UCSD-AML1 (cell line): ENCODE measurements around the gene MPDZ.
"Not testable (repeated sequence)": the region's sequence is repeated elsewhere in the genome, so short reads cannot be mapped to it uniquely, and the experiment has no call there.

Experiments
- DNase-seq: peaks from one replicate; lab custom pipeline; 2025; ENCODE audit not compliant: unreplicated experiment; lab: John Stamatoyannopoulos, UW

Gene MPDZ

DNA sequence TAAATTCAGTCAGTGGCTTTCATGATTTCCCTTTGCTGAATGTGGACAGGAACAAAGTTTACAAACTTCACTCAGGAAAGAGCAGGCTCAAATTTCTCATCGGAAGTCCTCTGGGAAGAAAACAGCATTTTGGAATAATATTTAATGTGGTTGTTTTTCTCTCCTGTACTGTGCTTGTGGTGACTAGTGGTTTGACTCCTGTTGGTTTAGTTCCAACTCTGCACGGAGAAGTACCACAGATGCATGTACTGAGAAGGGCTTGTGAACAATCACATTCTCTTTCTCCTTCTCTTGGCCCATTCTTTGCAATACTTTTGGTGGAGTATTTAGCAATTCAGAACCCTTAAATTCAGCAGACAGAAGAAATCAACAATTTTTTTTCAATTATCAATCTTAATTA lies 13.3 kb downstream of the MPDZ start:
- DNase-seq = no peak

DNA sequence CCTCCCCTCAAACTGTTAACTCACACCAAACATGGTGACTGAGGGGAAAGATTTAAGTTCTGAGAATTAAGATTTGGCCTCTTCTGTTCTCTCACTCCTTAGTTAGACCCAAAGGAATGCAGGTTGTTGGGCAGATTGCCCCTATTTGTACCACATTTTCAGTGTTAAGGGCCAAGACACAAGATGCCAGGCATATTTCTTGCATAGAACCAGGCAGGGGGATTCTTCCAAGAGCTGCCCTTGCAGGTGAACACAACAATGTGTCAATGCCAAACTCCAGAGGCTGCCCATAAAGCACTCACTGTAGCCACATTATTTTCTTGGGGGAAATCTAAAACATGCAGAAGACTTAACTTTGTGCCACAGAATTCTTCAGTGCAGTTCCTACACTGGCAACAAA lies 14.7 kb downstream of the MPDZ start:
- no peak for DNase-seq

DNA sequence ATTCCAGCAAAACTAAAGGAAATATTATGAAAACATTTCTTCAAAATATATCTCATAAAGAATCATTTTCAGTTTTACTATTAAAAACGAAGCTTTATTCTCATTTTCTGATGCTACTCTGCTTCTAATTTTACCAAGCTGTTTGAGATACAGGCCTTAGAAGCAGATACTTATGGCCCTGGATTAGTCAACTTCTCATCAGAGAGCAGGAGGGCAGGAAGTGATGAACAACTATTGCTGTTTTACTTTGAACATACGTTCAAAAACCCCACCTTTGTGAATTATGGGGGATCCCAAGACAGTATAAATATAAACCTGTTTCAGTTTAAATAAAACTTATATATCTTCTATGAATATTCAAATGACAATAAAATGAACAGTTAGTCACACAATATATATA lies 16.0 kb downstream of the MPDZ start:
- no peak for DNase-seq

DNA sequence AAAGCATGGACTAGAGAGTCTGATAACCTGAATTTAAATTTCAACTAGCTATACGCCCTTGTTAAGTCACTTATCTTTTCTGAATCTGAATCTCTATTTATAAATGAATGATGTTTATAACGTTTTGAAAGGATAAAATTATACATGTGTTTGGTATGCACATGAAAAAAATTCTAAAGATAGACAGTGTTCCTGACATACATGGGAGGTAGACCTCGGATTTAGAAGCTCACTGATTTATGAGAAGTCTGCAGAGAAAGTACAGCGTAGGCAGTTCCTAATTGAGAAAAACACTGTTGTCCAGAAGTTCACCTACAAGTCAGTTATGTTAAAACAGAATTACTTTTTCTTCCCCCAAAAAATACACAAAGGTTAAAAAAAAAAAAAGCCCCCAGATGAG lies 26.6 kb downstream of the MPDZ start:
- no peak for DNase-seq

DNA sequence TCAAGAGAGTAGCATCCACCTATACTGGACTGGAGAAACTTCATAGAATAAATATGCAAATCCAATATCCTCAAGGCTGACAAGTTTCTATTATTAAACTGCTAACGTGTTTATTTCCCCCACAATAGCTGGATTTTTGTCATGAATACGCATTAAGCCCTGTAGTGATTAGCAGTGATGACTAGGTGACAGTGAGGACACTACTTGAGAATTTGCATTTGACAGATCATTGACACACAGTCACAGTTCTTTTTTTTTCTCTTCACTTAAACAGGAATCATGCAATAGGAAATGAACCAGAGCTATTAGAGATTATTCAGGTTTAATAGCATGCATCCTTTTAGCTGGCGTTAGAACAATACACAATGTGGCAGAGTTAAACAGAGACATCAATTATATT lies 35.3 kb downstream of the MPDZ start:
- no peak for DNase-seq

DNA sequence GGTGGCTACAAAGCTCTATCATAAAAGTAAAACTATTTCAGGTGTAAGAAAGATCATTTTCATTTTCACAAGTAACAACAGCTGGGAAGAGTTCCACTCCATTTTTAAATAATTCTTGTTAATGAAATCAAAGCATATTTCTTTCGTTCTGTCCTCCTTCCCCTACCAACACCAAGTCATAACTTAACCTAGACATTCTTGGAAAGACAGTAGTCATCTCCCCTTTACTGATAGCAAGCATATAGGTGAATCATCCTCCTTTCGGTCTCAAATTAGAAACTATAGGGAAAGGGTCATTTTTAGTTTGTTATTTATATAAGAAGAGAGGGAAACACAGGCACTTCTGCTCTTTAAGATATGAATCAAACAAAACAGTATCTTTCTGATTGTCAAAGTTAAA lies 38.2 kb downstream of the MPDZ start:
- DNase-seq = no peak

DNA sequence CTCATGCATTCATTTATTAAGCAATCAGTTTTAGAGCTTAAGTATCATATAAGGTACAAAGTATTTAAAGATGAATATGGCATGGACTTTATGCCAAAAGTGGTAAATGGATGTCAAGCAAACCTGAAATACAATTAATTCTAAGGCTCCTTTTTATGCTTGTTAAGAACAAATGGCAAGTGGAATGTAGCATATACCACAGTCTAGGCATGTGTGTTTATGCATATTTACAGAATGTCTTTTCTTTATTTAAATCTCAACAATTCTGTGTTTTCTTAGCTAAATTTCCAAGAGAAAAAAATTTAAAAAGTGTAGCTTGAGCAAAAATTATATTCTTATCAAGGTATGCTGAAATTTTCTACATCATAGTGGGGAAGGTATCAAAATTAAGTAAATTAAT lies 39.8 kb downstream of the MPDZ start:
- no peak for DNase-seq

DNA sequence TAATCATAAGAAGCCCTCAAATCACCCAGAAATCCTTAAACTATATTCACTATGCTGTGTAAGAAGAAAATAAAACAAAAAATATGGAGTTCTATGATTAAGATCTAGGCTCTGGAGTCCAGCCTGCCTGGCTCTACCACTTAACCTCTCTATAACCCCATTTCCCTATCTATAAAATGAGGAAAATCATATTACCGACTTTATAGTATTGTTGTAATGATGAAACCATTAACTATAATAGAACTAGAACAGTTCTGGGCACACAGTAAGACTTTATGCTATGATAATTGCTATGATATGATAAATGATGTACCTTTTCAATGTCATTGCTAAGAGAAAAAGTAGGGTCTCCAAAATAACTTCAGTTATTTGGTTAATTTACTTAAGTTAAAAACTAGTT lies 40.3 kb downstream of the MPDZ start:
- DNase-seq = no peak

DNA sequence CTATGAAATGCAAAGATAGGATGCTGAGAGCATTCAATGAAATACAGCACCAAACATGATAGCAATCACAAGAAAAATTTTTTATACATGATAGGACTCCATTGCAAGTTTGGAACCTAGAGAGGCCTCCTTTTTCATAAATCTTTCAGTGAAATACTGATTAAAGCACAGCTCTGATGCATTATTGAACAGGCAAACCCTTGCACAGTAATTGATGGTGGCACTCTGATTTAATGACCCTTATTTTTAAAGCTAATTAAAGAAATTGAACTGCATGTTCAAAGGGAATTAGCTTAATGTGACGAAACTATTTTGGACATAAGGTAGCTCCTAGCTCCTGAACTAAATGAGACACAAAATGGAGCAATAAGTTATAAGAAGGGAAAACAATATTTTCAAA lies 44.6 kb downstream of the MPDZ start:
- no peak for DNase-seq

DNA sequence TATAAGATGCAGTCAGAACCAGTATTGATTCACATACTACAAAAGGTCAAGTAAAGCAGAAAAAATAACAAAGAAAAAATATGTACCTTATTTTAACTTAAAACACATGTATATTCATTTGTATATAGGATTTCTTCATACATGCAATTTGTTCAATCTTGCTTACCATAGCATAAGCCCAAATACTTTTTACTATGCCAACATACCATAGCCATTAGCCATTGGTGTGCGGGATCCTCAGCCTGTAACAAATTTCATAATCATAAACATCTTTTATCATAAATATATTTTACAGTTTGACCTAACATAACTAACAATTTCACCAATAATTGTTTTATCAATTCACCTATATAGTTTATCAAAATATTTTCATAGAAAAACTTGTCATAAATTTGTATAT lies 51.1 kb downstream of the MPDZ start:
- no peak for DNase-seq

DNA sequence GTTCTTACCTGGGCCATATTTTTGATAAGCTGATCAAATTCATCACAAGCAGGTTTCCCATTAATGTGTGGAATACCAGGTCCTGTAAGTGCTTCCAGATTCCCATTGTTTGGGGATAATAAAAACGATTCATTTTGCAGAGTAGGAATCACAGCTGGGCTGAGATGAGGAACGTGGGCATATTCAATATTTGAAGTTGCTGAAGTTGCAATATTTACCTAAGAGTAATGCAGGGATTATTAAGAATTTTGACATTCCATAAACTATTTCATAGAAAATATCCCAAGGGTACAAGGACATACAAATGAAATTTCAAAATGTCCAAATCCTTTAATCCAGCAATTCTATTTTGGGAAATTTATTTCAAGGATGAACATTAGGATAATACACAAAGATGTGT lies 55.1 kb downstream of the MPDZ start:
- DNase-seq = no peak

DNA sequence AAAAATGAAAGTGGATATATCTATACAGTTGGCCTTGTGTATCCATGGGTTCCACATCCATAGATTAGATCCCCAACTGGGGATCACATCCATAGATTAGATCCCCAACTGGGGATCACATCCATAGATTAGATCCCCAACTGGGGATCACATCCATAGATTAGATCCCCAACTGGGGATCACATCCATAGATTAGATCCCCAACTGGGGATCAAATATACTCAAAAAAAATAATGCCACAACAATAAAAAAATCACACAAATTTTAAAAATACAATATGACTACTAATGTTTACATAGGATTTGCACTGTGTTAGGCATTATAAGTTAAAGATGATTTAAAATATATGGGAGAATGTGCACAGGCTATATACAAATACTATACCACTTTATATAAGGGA lies 56.8 kb downstream of the MPDZ start:
- not testable (repeated sequence) for DNase-seq

DNA sequence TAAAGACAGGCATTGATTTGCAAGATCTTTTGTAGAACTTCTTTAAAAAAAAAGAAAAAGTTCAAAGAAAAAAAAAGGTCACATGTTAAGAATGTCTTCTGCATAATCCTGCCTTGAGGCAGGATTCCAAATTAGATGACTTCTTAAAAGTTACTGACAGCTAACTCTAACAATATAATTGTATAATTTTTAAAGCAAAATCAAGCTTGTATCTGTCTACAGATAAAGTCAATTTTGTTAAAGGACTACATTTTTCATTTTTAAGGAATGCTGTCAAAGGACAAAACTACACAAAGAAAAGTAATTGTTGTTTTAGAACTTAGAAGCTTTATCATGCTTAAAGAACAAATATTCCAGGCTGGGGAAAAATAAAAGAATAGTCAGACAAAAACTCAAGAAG lies 57.8 kb downstream of the MPDZ start:
- DNase-seq = no peak

DNA sequence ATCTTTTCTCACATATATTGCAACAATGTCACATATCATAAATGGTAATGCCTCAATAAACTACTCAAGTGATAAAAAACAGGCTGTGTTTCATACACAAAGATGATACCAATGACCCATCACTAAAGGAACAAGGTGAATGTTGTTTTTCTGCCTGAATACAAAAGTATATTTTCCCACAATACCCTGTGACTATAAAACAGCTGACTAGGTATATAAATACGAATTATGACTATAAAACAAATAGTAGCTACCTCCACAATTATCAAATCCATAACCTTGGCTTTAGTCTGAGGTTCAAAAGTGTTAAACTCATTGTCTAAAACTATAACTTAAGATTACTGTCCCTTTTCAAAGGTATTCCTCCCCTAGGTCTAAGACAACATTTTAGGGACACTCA lies 58.7 kb downstream of the MPDZ start:
- DNase-seq = no peak

DNA sequence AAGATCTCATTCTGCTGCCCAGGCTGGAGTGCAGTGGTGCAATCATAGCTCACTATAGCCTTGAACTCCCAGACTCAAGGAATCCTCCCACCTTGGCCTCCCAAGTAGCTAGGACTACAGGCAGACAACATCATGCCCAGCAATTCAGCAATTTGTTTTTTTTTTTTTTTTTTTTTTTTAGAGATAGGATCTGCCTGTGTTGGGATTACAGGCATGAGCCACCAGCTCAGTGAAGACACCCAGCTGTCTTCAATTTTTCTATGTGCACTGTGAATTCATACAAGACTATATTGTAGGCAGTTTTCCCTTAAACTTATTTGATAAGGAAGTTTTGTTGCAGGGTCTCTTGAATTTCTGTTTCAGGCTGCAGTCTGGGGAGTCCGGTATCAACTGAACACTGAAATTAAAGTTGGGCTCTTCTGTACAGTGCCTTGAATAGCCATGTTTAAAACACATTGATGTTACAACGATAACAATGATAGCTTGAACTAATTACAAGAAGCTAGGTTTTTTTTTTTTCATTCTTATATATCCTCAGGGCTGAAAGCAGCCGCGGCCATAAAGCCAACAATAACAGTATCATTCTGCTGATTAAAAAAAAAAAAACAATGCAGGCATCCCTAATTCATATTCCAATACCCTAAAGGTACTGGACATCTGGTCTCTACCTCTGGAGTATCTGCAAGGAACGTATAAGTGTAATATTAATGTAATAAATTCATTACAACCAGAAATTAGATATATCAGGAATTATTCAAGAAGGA lies 63.5 kb downstream of the MPDZ start:
- DNase-seq = no peak

DNA sequence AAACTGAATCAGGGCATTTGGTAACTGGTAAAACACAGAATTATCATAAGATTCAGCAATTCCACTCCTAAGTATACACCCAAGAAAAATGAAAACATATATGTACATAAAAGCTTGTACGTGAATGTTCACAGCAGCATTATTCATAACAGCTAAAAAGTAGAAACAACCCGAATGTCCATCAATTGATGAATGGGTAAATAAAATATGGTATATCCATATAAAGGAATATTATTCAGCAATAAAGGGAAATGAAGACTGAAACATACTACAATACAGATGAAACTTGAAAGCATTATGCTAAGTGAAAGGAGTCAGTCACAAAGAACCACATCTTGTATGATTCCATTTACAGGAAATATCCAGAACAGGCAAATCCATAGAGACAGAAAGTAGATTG lies 65.5 kb downstream of the MPDZ start:
- no peak for DNase-seq

DNA sequence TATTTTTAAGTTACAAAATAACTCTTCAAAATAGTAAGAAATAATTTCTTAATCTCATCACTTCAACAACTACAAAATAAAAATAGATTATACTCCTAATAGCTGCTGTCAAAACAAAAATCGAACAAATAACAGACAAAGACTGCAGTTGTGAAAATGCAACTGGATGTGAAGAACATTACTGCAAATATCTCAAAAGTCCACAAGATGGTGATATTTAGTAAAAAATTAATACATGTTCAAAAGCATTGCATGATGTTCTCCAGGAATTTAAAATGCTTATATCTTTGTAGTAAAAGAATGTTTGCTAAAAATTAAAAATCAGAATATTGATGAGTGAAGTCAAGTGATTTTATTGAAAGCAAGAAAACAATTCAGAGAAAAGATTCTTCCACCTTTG lies 66.2 kb downstream of the MPDZ start:
- DNase-seq = no peak

DNA sequence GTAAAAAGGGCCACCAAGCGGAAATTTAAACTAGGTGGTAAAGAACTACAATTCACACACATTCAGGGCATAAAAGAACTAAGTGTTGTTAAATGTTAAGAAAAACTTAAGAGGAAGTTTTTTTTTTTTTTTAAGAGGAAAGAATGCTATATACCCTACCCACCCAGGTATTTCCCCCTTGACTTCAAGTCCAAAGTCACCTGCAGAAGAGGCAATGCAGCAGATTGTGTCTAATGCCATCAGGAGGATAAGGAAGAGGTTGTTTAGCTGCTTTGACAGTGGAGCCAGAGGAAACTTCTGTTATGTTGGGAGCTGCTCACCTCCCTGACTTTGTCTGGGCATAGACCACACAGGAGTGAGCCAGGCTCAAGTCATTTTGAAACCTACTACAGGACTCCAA lies 69.2 kb downstream of the MPDZ start:
- no peak for DNase-seq

DNA sequence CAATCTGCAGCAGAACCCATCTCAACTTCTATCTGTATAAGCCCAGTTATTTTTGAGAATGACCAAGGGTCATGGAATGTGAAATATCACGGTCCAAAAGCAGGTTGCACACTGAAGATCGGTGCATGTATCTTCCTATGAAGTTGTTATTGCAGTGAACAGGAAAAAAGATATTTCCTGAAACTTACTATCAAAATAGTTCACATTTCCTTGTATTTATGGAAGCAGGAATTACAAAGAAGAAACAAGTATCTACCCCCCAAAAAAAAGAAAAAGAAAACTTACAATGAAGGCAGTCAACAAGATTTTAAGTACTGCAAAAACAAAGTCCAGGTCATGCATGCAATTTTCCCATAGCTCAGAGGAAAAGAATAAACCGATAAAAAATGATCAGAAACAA lies 70.0 kb downstream of the MPDZ start:
- DNase-seq = no peak

DNA sequence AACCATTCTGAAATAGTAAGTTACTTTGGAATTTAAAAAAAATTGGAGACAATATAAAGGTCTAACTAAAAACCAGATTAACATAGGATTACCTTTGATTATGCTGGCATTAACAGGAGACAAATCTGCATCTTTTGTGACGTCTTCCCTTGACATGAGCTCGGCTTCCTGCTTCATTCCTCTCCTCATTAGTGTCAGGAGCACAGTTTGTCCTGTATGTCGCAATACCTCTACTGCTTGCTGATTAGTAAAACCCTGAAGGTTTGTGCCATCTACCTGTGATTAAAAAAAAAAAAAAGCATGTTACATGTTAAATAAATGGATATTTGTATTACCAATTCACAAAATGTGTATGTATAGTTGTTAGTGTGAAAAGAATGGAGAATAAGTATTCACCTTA lies 73.7 kb downstream of the MPDZ start:
- no peak for DNase-seq

DNA sequence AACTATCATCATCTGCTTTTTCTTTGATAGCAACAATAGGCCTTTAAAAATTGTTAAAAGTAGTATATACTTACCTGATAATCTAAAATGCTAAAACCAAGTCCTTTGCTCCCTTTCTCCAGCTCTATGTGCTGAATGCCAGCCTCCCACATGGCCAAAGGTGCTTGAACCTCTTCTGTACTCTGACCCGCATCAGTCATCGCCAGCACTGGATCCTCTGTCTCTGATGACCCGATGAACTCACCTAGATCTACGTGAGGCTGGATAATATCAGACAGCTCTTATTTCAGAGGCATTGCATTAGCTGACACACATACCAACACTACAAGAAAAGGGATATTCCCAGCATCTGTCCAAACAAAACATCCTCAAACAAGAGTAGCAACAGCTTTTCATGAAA lies 89.5 kb downstream of the MPDZ start:
- no peak for DNase-seq

DNA sequence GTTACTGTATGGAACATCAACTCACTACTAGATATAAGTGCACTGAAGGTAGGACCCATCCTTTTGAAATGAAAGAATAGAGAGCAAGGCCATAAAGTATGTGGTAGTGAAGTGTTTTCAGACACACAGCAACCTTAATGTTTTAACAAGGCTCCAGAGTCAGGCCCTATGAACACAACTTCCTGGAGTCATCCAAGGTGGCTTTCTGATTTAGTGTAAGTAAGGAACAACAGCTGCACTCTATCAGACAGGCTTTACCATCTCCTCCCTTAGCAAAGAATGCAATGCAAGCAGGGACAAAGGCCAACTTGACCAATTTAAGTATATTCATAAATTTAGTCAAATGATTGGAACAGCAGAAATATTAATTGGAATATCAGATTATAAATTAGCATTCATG lies 90.1 kb downstream of the MPDZ start:
- no peak for DNase-seq

DNA sequence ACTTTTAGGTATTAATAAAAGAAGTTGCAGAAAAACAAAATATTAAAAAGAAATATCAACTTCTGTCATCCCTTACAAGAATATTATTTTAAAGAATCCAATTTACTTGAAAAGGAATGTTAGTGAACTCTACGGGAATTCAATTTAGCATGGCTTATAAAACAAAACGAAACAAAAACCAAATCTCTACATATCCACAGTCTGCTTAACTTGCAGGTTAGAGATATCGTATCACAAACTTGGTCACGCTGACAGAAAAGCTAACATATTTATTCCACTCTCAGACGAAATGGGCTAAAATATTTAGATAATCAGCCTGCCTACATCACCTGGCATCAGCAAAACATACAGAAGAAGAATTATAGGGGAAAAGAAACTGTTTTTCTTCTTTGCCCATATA lies 92.7 kb downstream of the MPDZ start:
- DNase-seq = no peak

DNA sequence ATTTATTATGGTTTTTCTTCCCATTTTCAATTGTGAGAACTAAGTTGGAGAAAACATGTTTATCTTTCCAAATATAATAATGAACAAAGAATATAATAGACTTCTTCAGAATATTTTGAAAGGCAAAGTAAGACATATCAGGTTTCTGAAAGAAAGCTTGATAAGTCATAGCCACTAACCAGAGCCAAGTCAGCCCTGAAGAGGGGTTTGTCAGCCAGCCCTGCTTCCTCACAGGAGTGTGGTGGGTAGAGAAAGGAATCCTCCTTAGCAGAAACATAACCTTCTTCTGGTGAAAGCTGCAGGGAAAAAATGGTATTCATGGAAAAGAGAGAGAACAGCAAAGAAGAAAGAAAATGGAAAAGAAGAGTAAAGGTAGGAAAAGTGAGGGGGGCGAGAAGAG lies 93.4 kb downstream of the MPDZ start:
- DNase-seq = no peak
